Measurements from ENCODE around the gene RBM20. TPM values are rescaled to one million over a fixed set of nuclear protein-coding genes. Genes with fewer than 3 reads are reported as not detected.

RBM20 gene
- polyA plus RNA-seq, 1 donor (not counting 4 experiments of a cell fraction or from before 2014, with no cell fraction given) = 0.01 TPM

- FAIRE-seq (no peak), DNase-seq (ENCODE audit: low read depth, low spot score) (no peak)
- no peak overlapping the region for H3K4me2 ChIP-seq (ENCODE audit: control insufficient read depth, extremely low read depth, insufficient read depth, low read depth, low read length)
- no peak for TF ChIP-seq EZH2 (IDR thresholded peaks at IDR 0.05; ENCODE audit: low read length)
- TF ChIP-seq, protein P1, sequence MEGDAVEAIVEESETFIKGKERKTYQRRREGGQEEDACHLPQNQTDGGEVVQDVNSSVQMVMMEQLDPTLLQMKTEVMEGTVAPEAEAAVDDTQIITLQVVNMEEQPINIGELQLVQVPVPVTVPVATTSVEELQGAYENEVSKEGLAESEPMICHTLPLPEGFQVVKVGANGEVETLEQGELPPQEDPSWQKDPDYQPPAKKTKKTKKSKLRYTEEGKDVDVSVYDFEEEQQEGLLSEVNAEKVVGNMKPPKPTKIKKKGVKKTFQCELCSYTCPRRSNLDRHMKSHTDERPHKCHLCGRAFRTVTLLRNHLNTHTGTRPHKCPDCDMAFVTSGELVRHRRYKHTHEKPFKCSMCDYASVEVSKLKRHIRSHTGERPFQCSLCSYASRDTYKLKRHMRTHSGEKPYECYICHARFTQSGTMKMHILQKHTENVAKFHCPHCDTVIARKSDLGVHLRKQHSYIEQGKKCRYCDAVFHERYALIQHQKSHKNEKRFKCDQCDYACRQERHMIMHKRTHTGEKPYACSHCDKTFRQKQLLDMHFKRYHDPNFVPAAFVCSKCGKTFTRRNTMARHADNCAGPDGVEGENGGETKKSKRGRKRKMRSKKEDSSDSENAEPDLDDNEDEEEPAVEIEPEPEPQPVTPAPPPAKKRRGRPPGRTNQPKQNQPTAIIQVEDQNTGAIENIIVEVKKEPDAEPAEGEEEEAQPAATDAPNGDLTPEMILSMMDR (optimal IDR thresholded peaks at IDR 0.05 in 1 of 3, IDR thresholded peaks at IDR 0.05 in 1 of 3, conservative IDR thresholded peaks at IDR 0.05 in 1 of 3; ENCODE audit: extremely low read depth in 1 of 3, insufficient read depth in 2 of 3, low read length in 3 of 3) = no peak
- H3K27ac ChIP-seq (ENCODE audit: control insufficient read depth, insufficient read depth, low read length) = no peak overlapping the region
- no peaks in the 10 kb centered on the region for H3K9me3 ChIP-seq (ENCODE audit: control insufficient read depth, low read depth, low read length)
- H3K27me3 ChIP-seq (ENCODE audit: control insufficient read depth, extremely low read depth, insufficient read depth, low read length) = peaks cover 7% of the 10 kb centered on the region
- no peak overlapping the region for H3K4me3 ChIP-seq (ENCODE audit: control insufficient read depth in 2 of 3, extremely low read depth in 1 of 3, insufficient read depth in 2 of 3, low read depth in 1 of 3, low read length in 3 of 3)
- H3K9ac ChIP-seq (ENCODE audit: control insufficient read depth, extremely low read depth, insufficient read depth, low read length) = no peak overlapping the region
- no peaks in the 10 kb centered on the region for H3K9me1 ChIP-seq (ENCODE audit: control insufficient read depth, extremely low read depth, insufficient read depth, low read length)
- H3K79me2 ChIP-seq (ENCODE audit: control insufficient read depth, insufficient read depth, low read length) = no peaks in the 10 kb centered on the region
- H3K4me1 ChIP-seq (ENCODE audit: control insufficient read depth, extremely low read depth, insufficient read depth, low read length) = no peaks in the 10 kb centered on the region
- dilution Hi-C loops (cut with MboI; ENCODE audit: extremely low pct_ligation_motif_present, low sequenced_read_pairs) = no loop called here
- H2AFZ ChIP-seq (ENCODE audit: control insufficient read depth, low read length) = no peak overlapping the region
- no peaks in the 10 kb centered on the region for H4K20me1 ChIP-seq (ENCODE audit: control insufficient read depth, extremely low read depth, insufficient read depth, low read length)
- H3K36me3 ChIP-seq (ENCODE audit: control insufficient read depth in 2 of 2, extremely low read depth in 1 of 2, insufficient read depth in 2 of 2, low read length in 2 of 2) = no peaks in the 10 kb centered on the region
Measured at GRCh38 chr10:110723224-110723891, 79.2 kb downstream of the RBM20 start.

GRCh38 chr10:110724116-110724921, 80.2 kb downstream of the RBM20 start:
- Histone ChIP-seq H3K36me3 (ENCODE audit: control insufficient read depth in 2 of 2, extremely low read depth in 1 of 2, insufficient read depth in 2 of 2, low read length in 2 of 2) (no peaks in the 10 kb centered on the region), H3K79me2 (ENCODE audit: control insufficient read depth, insufficient read depth, low read length) (no peaks in the 10 kb centered on the region), H3K27ac (ENCODE audit: control insufficient read depth, insufficient read depth, low read length) (no peak overlapping the region), H3K4me3 (ENCODE audit: control insufficient read depth in 2 of 3, extremely low read depth in 1 of 3, insufficient read depth in 2 of 3, low read depth in 1 of 3, low read length in 3 of 3) (no peak overlapping the region), H3K4me2 (ENCODE audit: control insufficient read depth, extremely low read depth, insufficient read depth, low read depth, low read length) (no peak overlapping the region), H3K27me3 (ENCODE audit: control insufficient read depth, extremely low read depth, insufficient read depth, low read length) (peaks cover 7% of the 10 kb centered on the region), H3K9ac (ENCODE audit: control insufficient read depth, extremely low read depth, insufficient read depth, low read length) (no peak overlapping the region), H4K20me1 (ENCODE audit: control insufficient read depth, extremely low read depth, insufficient read depth, low read length) (no peaks in the 10 kb centered on the region), H2AFZ (ENCODE audit: control insufficient read depth, low read length) (no peak overlapping the region), H3K9me1 (ENCODE audit: control insufficient read depth, extremely low read depth, insufficient read depth, low read length) (no peaks in the 10 kb centered on the region), H3K9me3 (ENCODE audit: control insufficient read depth, low read depth, low read length) (no peaks in the 10 kb centered on the region), H3K4me1 (ENCODE audit: control insufficient read depth, extremely low read depth, insufficient read depth, low read length) (no peaks in the 10 kb centered on the region)
- TF ChIP-seq EZH2 (IDR thresholded peaks at IDR 0.05; ENCODE audit: low read length) = no peak
- TF ChIP-seq, protein P1 (optimal IDR thresholded peaks at IDR 0.05 in 1 of 3, IDR thresholded peaks at IDR 0.05 in 1 of 3, conservative IDR thresholded peaks at IDR 0.05 in 1 of 3; ENCODE audit: extremely low read depth in 1 of 3, insufficient read depth in 2 of 3, low read length in 3 of 3) = no peak
- no peak for FAIRE-seq
- DNase-seq (ENCODE audit: low read depth, low spot score) = no peak
- dilution Hi-C loops (cut with MboI; ENCODE audit: extremely low pct_ligation_motif_present, low sequenced_read_pairs) = no loop called here

Measured in keratinocyte (primary cell).